Measurements from ENCODE around the gene GGT6.

GGT6 gene

GRCh38 chr17:4531988-4532736 is 28.2 kb downstream of the GGT6 start:
- Histone ChIP-seq H3K27me3 (ENCODE audit: insufficient read depth, low read length) (0 out of 2 replicates have a peak, but pooled peaks cover 6% of the 10 kb centered on the region), H3K4me3 (ENCODE audit: low read depth, low read length) (no peak overlapping the region), H3K4me1 (ENCODE audit: control insufficient read depth, insufficient read depth, low read length, unreplicated experiment) (peaks cover 6% of the 10 kb centered on the region), H3K36me3 (ENCODE audit: insufficient read depth, low read length) (no peaks in the 10 kb centered on the region), H3K79me2 (ENCODE audit: control insufficient read depth, insufficient read depth, low read length, unreplicated experiment) (no peaks in the 10 kb centered on the region), H2AFZ (ENCODE audit: low read length, unreplicated experiment) (no peak overlapping the region), H3K27ac (ENCODE audit: low read depth, low read length) (no peak overlapping the region)

- no peak overlapping the region for H3K27ac ChIP-seq (ENCODE audit: low read depth, low read length)
- H3K4me1 ChIP-seq (ENCODE audit: control insufficient read depth, insufficient read depth, low read length, unreplicated experiment): no peaks in the 10 kb centered on the region
- 0 out of 2 replicates have a peak, but pooled peaks cover 10% of the 10 kb centered on the region for H3K27me3 ChIP-seq (ENCODE audit: insufficient read depth, low read length)
- no peaks in the 10 kb centered on the region for H3K36me3 ChIP-seq (ENCODE audit: insufficient read depth, low read length)
- no peak overlapping the region for H3K4me3 ChIP-seq (ENCODE audit: low read depth, low read length)
- H3K79me2 ChIP-seq (ENCODE audit: control insufficient read depth, insufficient read depth, low read length, unreplicated experiment): no peaks in the 10 kb centered on the region
- no peak overlapping the region for H2AFZ ChIP-seq (ENCODE audit: low read length, unreplicated experiment)
These were observed 29.3 kb downstream of the GGT6 start for GRCh38 chr17:4530799-4531730.

- Histone ChIP-seq H3K36me3 (ENCODE audit: insufficient read depth, low read length) (no peaks in the 10 kb centered on the region), H3K4me3 (ENCODE audit: low read depth, low read length) (no peak overlapping the region), H2AFZ (ENCODE audit: low read length, unreplicated experiment) (no peak overlapping the region), H3K27me3 (ENCODE audit: insufficient read depth, low read length) (0 out of 2 replicates have a peak, but pooled peaks cover 10% of the 10 kb centered on the region), H3K27ac (ENCODE audit: low read depth, low read length) (no peak overlapping the region), H3K4me1 (ENCODE audit: control insufficient read depth, insufficient read depth, low read length, unreplicated experiment) (no peaks in the 10 kb centered on the region), H3K79me2 (ENCODE audit: control insufficient read depth, insufficient read depth, low read length, unreplicated experiment) (no peaks in the 10 kb centered on the region)
These were observed 30.7 kb downstream of the GGT6 start for GRCh38 chr17:4529533-4530152.

GRCh38 chr17:4527566-4528125 is 32.7 kb downstream of the GGT6 start:
- no peak overlapping the region for H3K27ac ChIP-seq (ENCODE audit: low read depth, low read length)
- H3K4me3 ChIP-seq (ENCODE audit: low read depth, low read length): no peak overlapping the region
- no peaks in the 10 kb centered on the region for H3K36me3 ChIP-seq (ENCODE audit: insufficient read depth, low read length)
- 0 out of 2 replicates have a peak, but pooled peaks cover 10% of the 10 kb centered on the region for H3K27me3 ChIP-seq (ENCODE audit: insufficient read depth, low read length)
- no peaks in the 10 kb centered on the region for H3K79me2 ChIP-seq (ENCODE audit: control insufficient read depth, insufficient read depth, low read length, unreplicated experiment)
- H2AFZ ChIP-seq (ENCODE audit: low read length, unreplicated experiment): no peak overlapping the region
- no peaks in the 10 kb centered on the region for H3K4me1 ChIP-seq (ENCODE audit: control insufficient read depth, insufficient read depth, low read length, unreplicated experiment)

- no peak overlapping the region for H3K27ac ChIP-seq (ENCODE audit: low read depth, low read length)
These were observed 33.2 kb downstream of the GGT6 start for GRCh38 chr17:4527134-4527533.

GRCh38 chr17:4525691-4526397 is 34.5 kb downstream of the GGT6 start:
- no peak overlapping the region for H2AFZ ChIP-seq (ENCODE audit: low read length, unreplicated experiment)
- H3K4me1 ChIP-seq (ENCODE audit: control insufficient read depth, insufficient read depth, low read length, unreplicated experiment): no peaks in the 10 kb centered on the region
- H3K27me3 ChIP-seq (ENCODE audit: insufficient read depth, low read length): 0 out of 2 replicates have a peak, but pooled peaks cover 10% of the 10 kb centered on the region
- no peak overlapping the region for H3K27ac ChIP-seq (ENCODE audit: low read depth, low read length)
- no peaks in the 10 kb centered on the region for H3K36me3 ChIP-seq (ENCODE audit: insufficient read depth, low read length)
- no peak overlapping the region for H3K4me3 ChIP-seq (ENCODE audit: low read depth, low read length)
- H3K79me2 ChIP-seq (ENCODE audit: control insufficient read depth, insufficient read depth, low read length, unreplicated experiment): no peaks in the 10 kb centered on the region

More at GRCh38 chr17:4527134-4527533, 33.2 kb downstream of the GGT6 start:
- H2AFZ ChIP-seq (ENCODE audit: low read length, unreplicated experiment): no peak overlapping the region
- H3K79me2 ChIP-seq (ENCODE audit: control insufficient read depth, insufficient read depth, low read length, unreplicated experiment): no peaks in the 10 kb centered on the region
- H3K4me1 ChIP-seq (ENCODE audit: control insufficient read depth, insufficient read depth, low read length, unreplicated experiment): no peaks in the 10 kb centered on the region
- no peak overlapping the region for H3K4me3 ChIP-seq (ENCODE audit: low read depth, low read length)
- no peaks in the 10 kb centered on the region for H3K36me3 ChIP-seq (ENCODE audit: insufficient read depth, low read length)
- H3K27me3 ChIP-seq (ENCODE audit: insufficient read depth, low read length): 0 out of 2 replicates have a peak, but pooled peaks cover 10% of the 10 kb centered on the region

GRCh38 chr17:4523946-4524345 is 36.4 kb downstream of the GGT6 start:
- Histone ChIP-seq H3K79me2 (ENCODE audit: control insufficient read depth, insufficient read depth, low read length, unreplicated experiment) (no peaks in the 10 kb centered on the region), H3K4me3 (ENCODE audit: low read depth, low read length) (no peak overlapping the region), H3K4me1 (ENCODE audit: control insufficient read depth, insufficient read depth, low read length, unreplicated experiment) (no peaks in the 10 kb centered on the region), H3K36me3 (ENCODE audit: insufficient read depth, low read length) (no peaks in the 10 kb centered on the region), H3K27me3 (ENCODE audit: insufficient read depth, low read length) (0 out of 2 replicates have a peak, but pooled peaks cover 10% of the 10 kb centered on the region), H3K27ac (ENCODE audit: low read depth, low read length) (no peak overlapping the region), H2AFZ (ENCODE audit: low read length, unreplicated experiment) (no peak overlapping the region)

GRCh38 chr17:4522661-4523060 is 37.7 kb downstream of the GGT6 start:
- Histone ChIP-seq H3K36me3 (ENCODE audit: insufficient read depth, low read length) (no peaks in the 10 kb centered on the region), H3K79me2 (ENCODE audit: control insufficient read depth, insufficient read depth, low read length, unreplicated experiment) (no peaks in the 10 kb centered on the region), H3K27me3 (ENCODE audit: insufficient read depth, low read length) (0 out of 2 replicates have a peak, but pooled peaks cover 9% of the 10 kb centered on the region), H3K4me1 (ENCODE audit: control insufficient read depth, insufficient read depth, low read length, unreplicated experiment) (no peaks in the 10 kb centered on the region), H3K4me3 (ENCODE audit: low read depth, low read length) (no peak overlapping the region), H3K27ac (ENCODE audit: low read depth, low read length) (no peak overlapping the region), H2AFZ (ENCODE audit: low read length, unreplicated experiment) (no peak overlapping the region)

- H3K27me3 ChIP-seq (ENCODE audit: insufficient read depth, low read length): no peaks in the 10 kb centered on the region
- no peaks in the 10 kb centered on the region for H3K4me1 ChIP-seq (ENCODE audit: control insufficient read depth, insufficient read depth, low read length, unreplicated experiment)
- no peaks in the 10 kb centered on the region for H3K36me3 ChIP-seq (ENCODE audit: insufficient read depth, low read length)
- no peak overlapping the region for H2AFZ ChIP-seq (ENCODE audit: low read length, unreplicated experiment)
- H3K27ac ChIP-seq (ENCODE audit: low read depth, low read length): no peak overlapping the region
- H3K4me3 ChIP-seq (ENCODE audit: low read depth, low read length): no peak overlapping the region
- no peaks in the 10 kb centered on the region for H3K79me2 ChIP-seq (ENCODE audit: control insufficient read depth, insufficient read depth, low read length, unreplicated experiment)
These were observed 39.3 kb downstream of the GGT6 start for GRCh38 chr17:4520894-4521600.

Data from ACC112 (cell line).